Central memory CD8-positive, alpha-beta T cell (primary cell): Measurements from ENCODE around the gene HSP90AB1.

Experiments used
- ATAC-seq: fragments of 150-1000 bp; cut with Tn5 transposase; replicated peaks from 2 replicates; pipeline ENCODE4 v1.10.0; 2022; ENCODE audit warnings: mild to moderate bottlenecking, moderate FRiP score, moderate number of reproducible peaks; ENCODE audit not compliant: poor library complexity, severe bottlenecking; ENCODE audit errors: extremely low read depth
- DNase-seq, 2 donors: peaks; one replicate each; pipeline ENCODE4 v3.0.0; 2021; ENCODE audit warnings: low spot score in 2 of 2
- H3K27ac Mint-ChIP-seq: one replicate; pipeline ENCODE4 v1.8.0; 2022; ENCODE audit warnings: low read depth, mild to moderate bottlenecking, moderate library complexity, mixed read lengths
- H3K27me3 Mint-ChIP-seq: one replicate; pipeline ENCODE4 v1.8.0; 2022; ENCODE audit warnings: mixed read lengths
- H3K36me3 Mint-ChIP-seq: one replicate; pipeline ENCODE4 v1.8.0; 2022; ENCODE audit warnings: mild to moderate bottlenecking, moderate library complexity, mixed read lengths; ENCODE audit not compliant: insufficient read depth
- H3K4me1 Mint-ChIP-seq: one replicate; pipeline ENCODE4 v1.8.0; 2022; ENCODE audit warnings: mixed read lengths
- H3K4me3 Mint-ChIP-seq: one replicate; pipeline ENCODE4 v1.8.0; 2022; ENCODE audit warnings: mild to moderate bottlenecking, moderate library complexity, mixed read lengths
- H3K9me3 Mint-ChIP-seq: one replicate; pipeline ENCODE4 v1.8.0; 2022; ENCODE audit warnings: mixed read lengths

HSP90AB1 gene

GRCh38 chr6:44272999-44273566, 26.2 kb downstream of the HSP90AB1 start:
- DNase-seq (no peak), ATAC-seq (no peak)
- Mint-ChIP-seq H3K36me3 (peaks cover 5% of the 10 kb centered on the region), H3K9me3 (no peaks in the 10 kb centered on the region), H3K4me3 (no peak overlapping the region), H3K4me1 (peaks cover 8% of the 10 kb centered on the region), H3K27ac (no peak overlapping the region), H3K27me3 (peaks cover 80% of the 10 kb centered on the region)

- Mint-ChIP-seq H3K36me3 (peaks cover 4% of the 10 kb centered on the region), H3K27ac (no peak overlapping the region), H3K9me3 (no peaks in the 10 kb centered on the region), H3K27me3 (peaks cover 83% of the 10 kb centered on the region), H3K4me3 (no peak overlapping the region), H3K4me1 (peaks cover 8% of the 10 kb centered on the region)
- DNase-seq (no peak), ATAC-seq (no peak)
These were observed 26.7 kb downstream of the HSP90AB1 start for GRCh38 chr6:44273617-44274016.

GRCh38 chr6:44275271-44275748, 28.4 kb downstream of the HSP90AB1 start:
- Mint-ChIP-seq H3K4me3 (no peak overlapping the region), H3K27me3 (peaks cover 79% of the 10 kb centered on the region), H3K36me3 (peaks cover 2% of the 10 kb centered on the region), H3K9me3 (no peaks in the 10 kb centered on the region), H3K4me1 (peaks cover 4% of the 10 kb centered on the region), H3K27ac (no peak overlapping the region)
- ATAC-seq (no peak), DNase-seq (no peak)

DNA sequence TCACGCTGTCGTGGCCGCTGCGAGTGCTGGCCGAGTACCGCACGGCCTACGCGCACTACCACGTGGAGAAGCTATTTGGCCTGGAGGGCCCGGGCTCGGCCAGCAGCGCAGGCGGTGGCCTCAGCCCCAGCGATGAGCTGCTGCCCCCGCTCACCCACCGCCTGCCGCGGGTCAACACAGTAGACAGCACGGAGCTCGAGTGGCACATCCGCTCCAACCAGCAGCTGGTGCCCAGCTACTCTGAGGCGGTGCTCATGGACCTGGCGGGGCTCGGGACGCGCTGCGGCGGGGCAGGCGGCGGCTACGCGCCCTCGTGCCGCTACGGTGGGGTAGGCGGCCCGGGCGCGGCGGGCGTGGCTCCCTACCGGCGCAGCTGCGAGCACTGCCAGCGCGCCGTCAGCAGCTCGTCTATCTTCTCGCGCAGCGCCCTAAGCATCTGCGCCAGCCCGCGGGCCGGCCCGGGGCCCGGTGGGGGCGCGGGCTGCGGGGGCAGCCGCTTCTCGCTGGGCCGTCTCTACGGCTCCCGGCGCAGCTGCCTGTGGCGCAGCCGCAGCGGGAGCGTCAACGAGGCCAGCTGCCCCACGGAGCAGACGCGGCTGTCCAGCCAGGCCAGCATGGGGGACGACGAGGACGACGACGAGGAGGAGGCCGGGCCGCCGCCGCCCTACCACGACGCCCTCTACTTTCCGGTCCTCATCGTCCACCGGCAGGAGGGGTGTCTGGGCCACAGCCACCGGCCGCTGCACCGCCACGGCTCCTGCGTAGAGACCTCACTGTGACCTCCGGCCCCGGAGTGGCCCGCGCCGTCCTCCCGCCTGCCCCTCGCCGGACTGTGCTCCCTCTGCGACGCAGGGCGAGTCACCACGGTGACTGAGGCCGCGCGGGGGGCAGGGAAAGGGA, 29.1 kb downstream of the HSP90AB1 start:
- H3K27ac Mint-ChIP-seq = no peak overlapping the region
- no peak for DNase-seq
- H3K36me3 Mint-ChIP-seq = peaks cover 5% of the 10 kb centered on the region
- H3K4me1 Mint-ChIP-seq = peaks cover 3% of the 10 kb centered on the region
- no peaks in the 10 kb centered on the region for H3K9me3 Mint-ChIP-seq
- ATAC-seq = peak; percentile 59
- no peak overlapping the region for H3K4me3 Mint-ChIP-seq
- H3K27me3 Mint-ChIP-seq = peaks cover 81% of the 10 kb centered on the region

DNA sequence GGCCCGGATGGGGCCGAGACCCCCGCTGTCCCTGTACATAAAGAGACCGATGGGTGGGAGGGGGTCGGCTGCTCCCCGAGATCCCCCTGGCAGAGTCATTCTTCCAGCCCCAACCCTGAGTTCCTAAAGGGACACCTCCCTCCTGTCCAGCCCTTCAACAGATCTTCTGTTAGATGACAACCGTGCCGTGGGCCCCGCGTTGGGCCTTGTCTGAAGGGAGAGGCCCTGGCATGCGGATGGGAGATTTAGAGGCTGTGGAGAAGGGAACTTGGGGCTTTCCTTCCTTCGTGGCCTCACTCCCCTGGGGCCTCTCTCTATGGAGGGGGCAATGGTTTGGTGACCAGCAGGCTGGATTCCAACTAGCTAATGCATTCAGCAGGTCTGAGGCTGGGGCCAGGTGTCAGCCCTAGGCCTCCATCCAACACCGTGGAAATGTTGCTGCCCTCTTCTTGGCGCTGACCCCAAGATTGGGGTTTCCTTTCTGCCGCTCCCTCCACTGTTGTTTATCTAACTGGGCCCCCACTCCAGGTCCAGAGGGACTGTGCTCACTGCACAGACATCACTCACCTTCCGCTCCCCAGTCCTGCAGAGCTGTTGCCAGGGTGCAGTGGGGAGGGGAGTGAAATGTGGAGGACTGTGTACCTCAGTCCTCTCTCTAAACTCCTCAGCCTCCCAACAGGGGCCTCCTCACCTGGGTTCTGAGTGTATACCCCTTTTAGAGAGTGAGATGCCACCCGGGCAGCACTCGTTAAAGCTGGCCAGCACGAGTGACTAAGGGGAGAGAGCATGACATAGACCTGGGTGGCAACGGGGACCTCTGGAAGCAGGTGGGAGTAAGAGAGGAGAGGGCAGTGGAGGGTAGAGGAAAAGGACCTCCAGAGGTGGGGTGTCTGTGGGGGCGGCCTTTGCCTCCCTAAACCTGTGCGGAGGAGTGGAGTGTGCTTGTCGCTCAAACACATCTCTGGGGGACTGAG, 30.1 kb downstream of the HSP90AB1 start:
- Mint-ChIP-seq H3K27ac (no peak overlapping the region), H3K4me3 (no peak overlapping the region), H3K4me1 (no peaks in the 10 kb centered on the region), H3K9me3 (no peaks in the 10 kb centered on the region), H3K36me3 (peaks cover 5% of the 10 kb centered on the region), H3K27me3 (peaks cover 75% of the 10 kb centered on the region)
- DNase-seq = no peak
- no peak for ATAC-seq

DNA sequence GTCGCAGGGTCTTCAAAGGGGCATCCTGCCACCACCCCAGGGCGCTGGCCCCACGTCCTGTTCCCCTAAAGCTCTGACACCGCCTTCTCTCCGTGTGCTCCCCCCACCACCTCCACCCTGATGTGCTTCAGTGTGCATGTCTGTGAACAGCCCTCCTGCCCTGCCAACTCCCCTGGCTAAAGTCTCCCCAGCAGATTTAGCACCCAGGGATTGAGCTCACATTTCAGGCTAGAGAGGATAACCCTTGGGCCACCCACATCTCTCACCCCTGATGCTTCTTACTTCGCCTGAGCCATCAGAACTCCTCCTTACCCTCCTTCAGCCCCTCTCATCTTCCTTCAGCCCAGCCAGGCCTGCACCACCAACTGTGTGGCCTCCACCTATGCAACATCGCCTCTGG, 30.9 kb downstream of the HSP90AB1 start:
- Mint-ChIP-seq H3K27ac (no peak overlapping the region), H3K36me3 (peaks cover 5% of the 10 kb centered on the region), H3K9me3 (no peaks in the 10 kb centered on the region), H3K4me1 (no peaks in the 10 kb centered on the region), H3K27me3 (peaks cover 66% of the 10 kb centered on the region), H3K4me3 (no peak overlapping the region)
- ATAC-seq (no peak), DNase-seq (no peak)

GRCh38 chr6:44278315-44278714, 31.4 kb downstream of the HSP90AB1 start:
- Mint-ChIP-seq H3K27ac (no peak overlapping the region), H3K4me3 (no peak overlapping the region), H3K4me1 (no peaks in the 10 kb centered on the region), H3K9me3 (no peaks in the 10 kb centered on the region), H3K36me3 (peaks cover 5% of the 10 kb centered on the region), H3K27me3 (peaks cover 66% of the 10 kb centered on the region)
- ATAC-seq = no peak
- no peak for DNase-seq

DNA sequence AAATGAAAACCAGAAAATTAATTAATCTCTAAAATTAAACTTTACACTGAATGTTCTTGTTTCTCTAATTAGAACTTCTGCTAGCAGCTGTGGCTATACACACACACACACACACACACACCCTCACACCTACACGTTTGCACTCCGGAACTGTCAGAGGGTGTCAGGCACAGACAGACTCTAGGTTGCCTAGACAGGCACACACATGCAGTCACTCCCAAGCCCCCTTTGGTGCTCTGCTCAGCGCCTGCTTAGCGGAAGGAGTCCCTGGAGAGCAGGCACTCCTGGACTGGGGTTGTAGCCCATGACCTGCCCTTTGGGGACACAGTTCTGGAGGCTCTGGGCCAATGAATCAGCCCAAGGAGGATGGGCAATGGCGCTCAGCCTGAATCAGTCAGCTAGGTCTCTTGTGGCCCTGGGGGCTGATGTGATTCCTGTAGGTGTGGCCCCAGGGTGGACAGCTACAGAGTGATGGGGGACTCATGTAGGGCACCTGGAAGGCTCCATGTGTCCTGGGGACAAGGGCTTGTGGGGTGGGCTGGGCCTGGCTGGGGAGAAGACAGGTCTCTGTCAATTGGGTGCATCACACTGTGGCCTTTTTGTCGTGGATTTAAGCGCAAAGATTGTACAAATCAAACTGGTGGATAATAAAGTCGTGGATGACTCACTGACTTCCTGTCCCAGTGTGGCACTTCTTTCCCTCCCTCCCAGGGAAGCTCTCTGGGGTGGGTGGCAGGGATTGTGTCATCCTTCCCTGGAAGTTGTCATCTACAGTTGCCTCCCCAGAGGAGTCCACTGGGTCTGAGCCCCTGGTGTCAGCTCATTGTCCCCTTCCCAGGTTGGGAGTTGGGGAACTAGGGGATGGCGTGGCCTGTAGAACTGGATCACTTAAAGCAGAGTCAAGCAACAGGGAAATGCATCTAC, 32.1 kb downstream of the HSP90AB1 start:
- Mint-ChIP-seq H3K4me1 (no peaks in the 10 kb centered on the region), H3K4me3 (no peak overlapping the region), H3K27ac (no peak overlapping the region), H3K36me3 (peaks cover 5% of the 10 kb centered on the region), H3K9me3 (no peaks in the 10 kb centered on the region), H3K27me3 (peaks cover 66% of the 10 kb centered on the region)
- ATAC-seq (no peak), DNase-seq (no peak)

GRCh38 chr6:44284121-44284520, 37.2 kb downstream of the HSP90AB1 start:
- ATAC-seq = no peak
- Mint-ChIP-seq H3K27me3 (peaks cover 72% of the 10 kb centered on the region), H3K4me3 (no peak overlapping the region)

GRCh38 chr6:44284867-44285266, 38.0 kb downstream of the HSP90AB1 start:
- ATAC-seq = no peak
- no peak for DNase-seq
- H3K4me3 Mint-ChIP-seq = no peak overlapping the region
- H3K9me3 Mint-ChIP-seq = no peaks in the 10 kb centered on the region
- H3K36me3 Mint-ChIP-seq = peaks cover 3% of the 10 kb centered on the region
- H3K27me3 Mint-ChIP-seq = peaks cover 72% of the 10 kb centered on the region
- H3K27ac Mint-ChIP-seq = no peak overlapping the region
- H3K4me1 Mint-ChIP-seq = no peaks in the 10 kb centered on the region

More at GRCh38 chr6:44284121-44284520, 37.2 kb downstream of the HSP90AB1 start:
- Mint-ChIP-seq H3K27ac (no peak overlapping the region), H3K9me3 (no peaks in the 10 kb centered on the region), H3K4me1 (no peaks in the 10 kb centered on the region), H3K36me3 (peaks cover 3% of the 10 kb centered on the region)
- DNase-seq = no peak

- no peak overlapping the region for H3K4me3 Mint-ChIP-seq
- H3K36me3 Mint-ChIP-seq = peaks cover 1% of the 10 kb centered on the region
- no peaks in the 10 kb centered on the region for H3K4me1 Mint-ChIP-seq
- peaks cover 75% of the 10 kb centered on the region for H3K27me3 Mint-ChIP-seq
- no peak overlapping the region for H3K27ac Mint-ChIP-seq
- ATAC-seq = no peak
- no peaks in the 10 kb centered on the region for H3K9me3 Mint-ChIP-seq
- DNase-seq = no peak
These were observed 38.8 kb downstream of the HSP90AB1 start for GRCh38 chr6:44285552-44286284.
